ENCODE data around the gene ELK1.

ELK1 gene

DNA sequence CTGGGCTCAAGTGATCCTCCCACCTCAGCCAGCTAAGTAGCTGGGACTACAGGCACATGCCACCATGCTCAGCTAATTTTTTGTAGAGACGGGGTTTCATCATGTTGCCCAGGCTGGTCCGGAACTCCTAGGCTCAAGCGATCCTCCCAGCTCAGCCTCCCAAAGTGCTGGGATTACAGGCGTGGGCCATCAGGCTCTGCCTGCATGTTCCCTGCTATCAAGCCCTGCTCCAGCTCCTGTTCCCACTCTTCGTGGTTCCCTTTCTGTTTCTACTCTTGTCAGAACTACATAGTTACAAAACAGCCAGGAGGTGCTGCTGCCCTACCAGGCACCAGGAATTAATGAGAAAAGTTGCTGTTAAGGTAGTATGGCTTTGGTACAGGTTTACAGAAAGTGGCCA, 59.4 kb downstream of the ELK1 start:
- TF ChIP-seq, protein P1, sequence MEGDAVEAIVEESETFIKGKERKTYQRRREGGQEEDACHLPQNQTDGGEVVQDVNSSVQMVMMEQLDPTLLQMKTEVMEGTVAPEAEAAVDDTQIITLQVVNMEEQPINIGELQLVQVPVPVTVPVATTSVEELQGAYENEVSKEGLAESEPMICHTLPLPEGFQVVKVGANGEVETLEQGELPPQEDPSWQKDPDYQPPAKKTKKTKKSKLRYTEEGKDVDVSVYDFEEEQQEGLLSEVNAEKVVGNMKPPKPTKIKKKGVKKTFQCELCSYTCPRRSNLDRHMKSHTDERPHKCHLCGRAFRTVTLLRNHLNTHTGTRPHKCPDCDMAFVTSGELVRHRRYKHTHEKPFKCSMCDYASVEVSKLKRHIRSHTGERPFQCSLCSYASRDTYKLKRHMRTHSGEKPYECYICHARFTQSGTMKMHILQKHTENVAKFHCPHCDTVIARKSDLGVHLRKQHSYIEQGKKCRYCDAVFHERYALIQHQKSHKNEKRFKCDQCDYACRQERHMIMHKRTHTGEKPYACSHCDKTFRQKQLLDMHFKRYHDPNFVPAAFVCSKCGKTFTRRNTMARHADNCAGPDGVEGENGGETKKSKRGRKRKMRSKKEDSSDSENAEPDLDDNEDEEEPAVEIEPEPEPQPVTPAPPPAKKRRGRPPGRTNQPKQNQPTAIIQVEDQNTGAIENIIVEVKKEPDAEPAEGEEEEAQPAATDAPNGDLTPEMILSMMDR (conservative IDR thresholded peaks at IDR 0.05), result no peak
- no peak overlapping the region for H3K27ac ChIP-seq

DNA sequence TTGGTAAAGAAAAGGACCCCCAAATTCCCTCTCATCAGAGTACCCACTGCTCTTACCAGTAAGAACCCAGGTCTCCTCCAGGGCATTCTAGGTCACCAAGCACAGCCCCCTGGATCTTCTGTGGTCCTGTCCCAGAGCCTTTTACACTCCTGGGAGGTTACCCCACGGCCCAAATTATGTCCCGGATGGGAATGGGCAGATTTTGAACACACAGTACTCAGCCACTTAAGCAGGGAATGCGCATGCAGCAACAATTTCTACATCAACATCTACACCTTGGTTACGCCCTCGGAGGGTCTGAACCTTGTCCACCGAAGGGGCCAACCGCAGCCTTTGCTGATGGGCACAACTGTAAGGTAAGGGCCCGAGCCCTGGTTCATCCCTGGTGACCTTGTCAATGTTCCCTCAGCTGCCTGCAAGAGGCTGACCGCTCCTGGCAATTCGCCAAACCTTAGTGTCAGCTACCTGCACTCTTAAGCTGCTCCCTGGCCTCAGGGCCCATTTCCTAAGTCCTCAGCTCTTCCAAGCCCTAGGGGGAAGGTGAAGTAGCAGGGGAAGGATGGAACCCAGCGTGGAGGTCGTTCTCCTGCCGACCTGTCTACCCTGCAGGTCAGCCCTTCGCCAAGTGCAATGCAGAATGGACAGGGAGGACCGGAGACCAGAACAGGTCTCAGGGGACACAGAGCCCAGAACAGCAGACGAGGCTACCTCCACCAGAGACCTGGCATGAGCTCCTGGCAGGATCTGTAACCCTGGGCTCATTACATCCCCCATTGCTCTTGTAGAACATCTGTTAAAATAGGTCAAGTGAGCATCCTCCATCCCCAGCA, 62.2 kb downstream of the ELK1 start:
- TF ChIP-seq, protein P1 (conservative IDR thresholded peaks at IDR 0.05), result no peak
- no peak overlapping the region for H3K27ac ChIP-seq

DNA sequence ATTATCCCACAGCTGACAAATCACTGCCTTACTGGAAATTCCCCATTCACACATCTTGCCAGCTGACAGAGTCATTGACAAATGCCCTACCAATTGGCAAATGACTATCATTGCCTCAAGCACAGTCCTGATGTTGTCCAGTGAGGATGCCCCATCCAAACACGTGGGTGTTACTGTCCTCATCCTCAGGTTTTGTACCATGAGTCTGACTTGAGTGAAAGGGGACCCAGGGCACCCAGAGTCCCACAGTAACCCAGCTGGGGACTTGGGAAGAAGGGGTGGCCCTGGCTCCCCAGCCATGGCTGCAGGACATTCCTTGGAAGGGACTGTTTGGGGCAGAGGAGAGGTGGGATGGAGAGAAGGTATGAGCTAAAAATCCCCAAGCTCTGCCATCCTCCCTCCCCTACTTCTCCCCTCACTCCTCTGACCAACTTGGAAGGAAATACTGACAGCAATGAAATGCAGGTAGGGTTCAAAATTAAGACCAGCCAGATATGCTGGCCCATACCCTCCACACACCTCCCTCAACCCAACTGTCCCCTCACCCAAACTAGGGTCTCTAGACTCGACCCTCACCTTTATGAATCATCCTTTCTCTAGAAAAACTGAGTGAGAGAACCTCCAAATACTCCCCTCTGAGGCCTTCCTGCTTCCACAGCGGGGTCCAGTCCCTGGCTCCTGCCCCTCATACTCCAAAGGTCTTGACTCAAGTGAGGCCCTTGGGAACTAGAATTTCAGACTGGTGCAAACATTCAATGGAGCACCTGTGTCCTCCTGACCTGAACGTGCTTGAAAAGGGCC, 63.1 kb downstream of the ELK1 start:
- no peak overlapping the region for H3K27ac ChIP-seq
- TF ChIP-seq, protein P1 (conservative IDR thresholded peaks at IDR 0.05), result no peak

DNA sequence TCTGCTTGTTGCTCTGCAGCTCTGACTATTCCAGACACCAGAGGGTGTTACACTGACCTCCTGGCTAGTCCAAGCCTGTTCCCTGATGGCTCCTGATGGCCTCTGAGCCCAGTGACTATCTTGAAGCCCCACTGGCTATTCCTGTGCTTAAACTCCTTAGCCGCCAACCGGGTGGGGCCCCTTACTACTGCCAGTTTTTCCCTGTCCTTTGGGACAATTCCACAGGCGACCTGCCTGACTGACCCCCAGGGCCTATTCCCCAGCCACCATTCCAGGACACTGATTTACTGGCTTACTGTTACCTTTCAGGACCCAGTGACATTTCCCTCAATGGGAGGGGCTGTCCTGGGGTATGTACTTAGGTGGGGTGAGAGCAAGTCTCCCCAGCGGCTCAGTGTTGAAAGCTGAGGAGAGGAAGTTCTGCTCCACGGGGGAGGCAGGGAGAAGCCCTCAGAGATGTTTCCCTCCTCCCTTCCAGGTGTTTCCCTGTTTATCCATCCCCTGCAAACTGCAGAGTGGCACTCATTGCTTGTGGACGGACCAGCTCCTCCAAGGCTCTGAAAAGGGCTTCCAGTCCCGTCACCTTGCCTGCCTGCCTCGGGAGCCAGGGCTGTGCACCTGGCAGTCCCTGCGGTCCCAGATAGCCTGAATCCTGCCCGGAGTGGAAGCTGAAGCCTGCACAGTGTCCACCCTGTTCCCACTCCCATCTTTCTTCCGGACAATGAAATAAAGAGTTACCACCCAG, 64.1 kb downstream of the ELK1 start:
- TF ChIP-seq, protein P1 (conservative IDR thresholded peaks at IDR 0.05), result no peak
- H3K27ac ChIP-seq, result no peak overlapping the region

All from VCaP (cell line).